ENCODE data around the gene MAN1C1.
"Not testable (repeated sequence)": the region's sequence is repeated elsewhere in the genome, so short reads cannot be mapped to it uniquely, and the experiment has no call there.

GRCh38 chr1:25600971-25601699 is 15.5 kb upstream of the MAN1C1 start:
- not testable (repeated sequence) for TF ChIP-seq CTCF (conservative IDR thresholded peaks at IDR 0.05); ZFX (IDR thresholded peaks at IDR 0.05)

All from C4-2B (cell line).